ENCODE data around the gene C12orf56. TPM values are rescaled to one million over a fixed set of nuclear protein-coding genes. Genes with fewer than 3 reads are reported as not detected.
"Not testable (repeated sequence)": the region's sequence is repeated elsewhere in the genome, so short reads cannot be mapped to it uniquely, and the experiment has no call there.

The C12orf56 gene
- polyA plus RNA-seq, 1 donor from 2014 or later, result not detected

DNA sequence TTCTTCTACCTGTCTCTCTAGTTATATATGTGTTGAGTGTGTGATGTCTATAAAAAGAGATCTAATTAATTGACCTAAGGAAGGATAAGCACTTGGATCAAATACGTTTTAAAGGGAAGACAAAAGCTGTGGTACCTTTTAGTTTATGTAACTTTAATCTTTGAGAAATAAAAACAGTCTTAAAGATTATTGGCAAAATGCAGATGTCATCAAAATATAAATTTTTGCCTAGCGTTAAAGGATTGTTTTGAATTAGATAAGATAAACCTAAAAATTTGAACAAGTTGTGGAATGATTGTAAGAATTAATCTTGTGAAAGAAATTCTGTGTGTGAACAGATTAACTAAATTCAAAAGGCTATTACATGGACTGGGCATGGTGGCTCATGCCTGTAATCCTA, 42.9 kb downstream of the C12orf56 start:
- Histone ChIP-seq H3F3A (ENCODE audit: insufficient read depth, low read length, poor library complexity, severe bottlenecking) (no peaks in the 10 kb centered on the region), H3K4me2 (ENCODE audit: low read length) (no peak overlapping the region), H3K36me3 (ENCODE audit: insufficient read depth, low read length) (no peaks in the 10 kb centered on the region), H4K20me1 (ENCODE audit: insufficient read depth) (no peaks in the 10 kb centered on the region), H3K4me3 (ENCODE audit: low read length) (no peak overlapping the region), H3K79me2 (replicated peaks; ENCODE audit: insufficient read depth, low read length) (no peaks in the 10 kb centered on the region), H3K27ac (ENCODE audit: low read length) (no peak overlapping the region), H3K9ac (ENCODE audit: low read length) (no peak overlapping the region), H3K9me2 (ENCODE audit: insufficient read depth, low read length) (no peaks in the 10 kb centered on the region), H2AFZ (ENCODE audit: low read depth, low read length) (no peak overlapping the region), H3K27me3 (ENCODE audit: insufficient read depth, low read depth, low read length) (no peaks in the 10 kb centered on the region), H3K9me3 (ENCODE audit: low read length) (no peaks in the 10 kb centered on the region)
- TF ChIP-seq MXI1 (conservative IDR thresholded peaks at IDR 0.05; ENCODE audit: poor library complexity, severe bottlenecking), result no peak
- TF ChIP-seq, protein P1, sequence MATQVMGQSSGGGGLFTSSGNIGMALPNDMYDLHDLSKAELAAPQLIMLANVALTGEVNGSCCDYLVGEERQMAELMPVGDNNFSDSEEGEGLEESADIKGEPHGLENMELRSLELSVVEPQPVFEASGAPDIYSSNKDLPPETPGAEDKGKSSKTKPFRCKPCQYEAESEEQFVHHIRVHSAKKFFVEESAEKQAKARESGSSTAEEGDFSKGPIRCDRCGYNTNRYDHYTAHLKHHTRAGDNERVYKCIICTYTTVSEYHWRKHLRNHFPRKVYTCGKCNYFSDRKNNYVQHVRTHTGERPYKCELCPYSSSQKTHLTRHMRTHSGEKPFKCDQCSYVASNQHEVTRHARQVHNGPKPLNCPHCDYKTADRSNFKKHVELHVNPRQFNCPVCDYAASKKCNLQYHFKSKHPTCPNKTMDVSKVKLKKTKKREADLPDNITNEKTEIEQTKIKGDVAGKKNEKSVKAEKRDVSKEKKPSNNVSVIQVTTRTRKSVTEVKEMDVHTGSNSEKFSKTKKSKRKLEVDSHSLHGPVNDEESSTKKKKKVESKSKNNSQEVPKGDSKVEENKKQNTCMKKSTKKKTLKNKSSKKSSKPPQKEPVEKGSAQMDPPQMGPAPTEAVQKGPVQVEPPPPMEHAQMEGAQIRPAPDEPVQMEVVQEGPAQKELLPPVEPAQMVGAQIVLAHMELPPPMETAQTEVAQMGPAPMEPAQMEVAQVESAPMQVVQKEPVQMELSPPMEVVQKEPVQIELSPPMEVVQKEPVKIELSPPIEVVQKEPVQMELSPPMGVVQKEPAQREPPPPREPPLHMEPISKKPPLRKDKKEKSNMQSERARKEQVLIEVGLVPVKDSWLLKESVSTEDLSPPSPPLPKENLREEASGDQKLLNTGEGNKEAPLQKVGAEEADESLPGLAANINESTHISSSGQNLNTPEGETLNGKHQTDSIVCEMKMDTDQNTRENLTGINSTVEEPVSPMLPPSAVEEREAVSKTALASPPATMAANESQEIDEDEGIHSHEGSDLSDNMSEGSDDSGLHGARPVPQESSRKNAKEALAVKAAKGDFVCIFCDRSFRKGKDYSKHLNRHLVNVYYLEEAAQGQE (IDR thresholded peaks at IDR 0.05; ENCODE audit: borderline replicate concordance), result no peak
- TF ChIP-seq EZH2 (IDR thresholded peaks at IDR 0.05; ENCODE audit: borderline replicate concordance, insufficient read depth, low read length, poor library complexity, severe bottlenecking), result no peak
- no peak for TF ChIP-seq TAF1 (IDR thresholded peaks at IDR 0.05; ENCODE audit: low read depth)
- no peak for TF ChIP-seq POLR2AphosphoS5 (IDR thresholded peaks at IDR 0.05)
- TF ChIP-seq EP300 (conservative IDR thresholded peaks at IDR 0.05; ENCODE audit: poor library complexity, severe bottlenecking), result no peak
- no peak for TF ChIP-seq RAD21 (conservative IDR thresholded peaks at IDR 0.05)
- TF ChIP-seq SMC3 (conservative IDR thresholded peaks at IDR 0.05; ENCODE audit: poor library complexity), result no peak
- TF ChIP-seq, protein P2, sequence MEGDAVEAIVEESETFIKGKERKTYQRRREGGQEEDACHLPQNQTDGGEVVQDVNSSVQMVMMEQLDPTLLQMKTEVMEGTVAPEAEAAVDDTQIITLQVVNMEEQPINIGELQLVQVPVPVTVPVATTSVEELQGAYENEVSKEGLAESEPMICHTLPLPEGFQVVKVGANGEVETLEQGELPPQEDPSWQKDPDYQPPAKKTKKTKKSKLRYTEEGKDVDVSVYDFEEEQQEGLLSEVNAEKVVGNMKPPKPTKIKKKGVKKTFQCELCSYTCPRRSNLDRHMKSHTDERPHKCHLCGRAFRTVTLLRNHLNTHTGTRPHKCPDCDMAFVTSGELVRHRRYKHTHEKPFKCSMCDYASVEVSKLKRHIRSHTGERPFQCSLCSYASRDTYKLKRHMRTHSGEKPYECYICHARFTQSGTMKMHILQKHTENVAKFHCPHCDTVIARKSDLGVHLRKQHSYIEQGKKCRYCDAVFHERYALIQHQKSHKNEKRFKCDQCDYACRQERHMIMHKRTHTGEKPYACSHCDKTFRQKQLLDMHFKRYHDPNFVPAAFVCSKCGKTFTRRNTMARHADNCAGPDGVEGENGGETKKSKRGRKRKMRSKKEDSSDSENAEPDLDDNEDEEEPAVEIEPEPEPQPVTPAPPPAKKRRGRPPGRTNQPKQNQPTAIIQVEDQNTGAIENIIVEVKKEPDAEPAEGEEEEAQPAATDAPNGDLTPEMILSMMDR (IDR thresholded peaks at IDR 0.05; ENCODE audit: poor library complexity, severe bottlenecking), result no peak

DNA sequence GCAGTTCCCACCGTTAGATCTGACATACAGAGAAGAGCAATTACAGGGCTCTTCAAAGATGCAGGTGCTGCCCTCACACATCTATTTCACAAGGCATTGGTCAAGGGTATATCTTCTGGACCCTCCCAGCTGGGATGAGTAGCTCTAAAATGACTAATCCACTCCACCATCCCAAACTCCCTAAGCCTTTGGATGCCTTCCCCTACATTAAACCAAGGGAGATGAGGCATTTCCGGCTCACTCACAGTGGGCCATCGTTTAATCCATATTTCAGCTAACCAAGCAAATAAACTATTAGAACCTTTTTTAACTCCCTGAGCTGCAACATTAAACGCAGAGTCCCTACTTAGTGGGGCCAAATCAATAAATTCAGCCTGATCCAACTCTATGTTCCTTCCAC, 45.9 kb downstream of the C12orf56 start:
- H3K4me3 ChIP-seq (ENCODE audit: low read length); H4K20me1 ChIP-seq (ENCODE audit: insufficient read depth); H3F3A ChIP-seq (ENCODE audit: insufficient read depth, low read length, poor library complexity, severe bottlenecking): not testable (repeated sequence)

DNA sequence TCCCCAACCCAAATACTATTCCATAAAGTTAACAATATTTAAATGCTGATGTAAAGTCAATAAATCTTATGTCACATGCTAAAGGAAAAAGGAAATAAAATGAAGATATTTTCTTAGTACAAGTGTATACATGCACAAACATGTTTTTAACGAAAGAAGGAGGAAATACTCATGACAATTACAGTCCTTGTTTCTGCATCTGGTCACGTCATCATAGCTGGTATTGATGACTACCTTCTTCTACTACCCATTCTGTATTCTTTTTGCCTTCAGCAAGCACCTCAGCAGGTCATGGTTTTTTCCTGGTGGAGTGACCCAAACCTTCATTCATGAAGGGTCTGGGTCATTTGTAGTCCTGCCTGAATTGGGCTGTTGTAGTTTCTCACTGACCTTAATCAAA, 50.0 kb downstream of the C12orf56 start:
- H3K9me3 ChIP-seq (ENCODE audit: low read length); H3K9me2 ChIP-seq (ENCODE audit: insufficient read depth, low read length); H3K27ac ChIP-seq (ENCODE audit: low read length); H4K20me1 ChIP-seq (ENCODE audit: insufficient read depth); H3K79me2 ChIP-seq (replicated peaks; ENCODE audit: insufficient read depth, low read length); H3K27me3 ChIP-seq (ENCODE audit: insufficient read depth, low read depth, low read length); H3K9ac ChIP-seq (ENCODE audit: low read length); H3K36me3 ChIP-seq (ENCODE audit: insufficient read depth, low read length); H3K4me2 ChIP-seq (ENCODE audit: low read length); H2AFZ ChIP-seq (ENCODE audit: low read depth, low read length); H3K4me3 ChIP-seq (ENCODE audit: low read length); H3F3A ChIP-seq (ENCODE audit: insufficient read depth, low read length, poor library complexity, severe bottlenecking): not testable (repeated sequence)

More for the DNA sequence above, 45.9 kb downstream of the C12orf56 start:
- not testable (repeated sequence) for H3K4me2 ChIP-seq (ENCODE audit: low read length); H3K9ac ChIP-seq (ENCODE audit: low read length); H3K79me2 ChIP-seq (replicated peaks; ENCODE audit: insufficient read depth, low read length); H3K9me2 ChIP-seq (ENCODE audit: insufficient read depth, low read length); H3K27ac ChIP-seq (ENCODE audit: low read length); H3K27me3 ChIP-seq (ENCODE audit: insufficient read depth, low read depth, low read length); H3K36me3 ChIP-seq (ENCODE audit: insufficient read depth, low read length); H2AFZ ChIP-seq (ENCODE audit: low read depth, low read length); H3K9me3 ChIP-seq (ENCODE audit: low read length)

Measured in neural cell (in vitro differentiated cells).